Panc1 (cell line): ENCODE results near the gene FARS2.

Experiments used
- CTCF ChIP-seq: fragments of 450-650 bp; IDR thresholded peaks from 2 replicates; pipeline ENCODE4 v1.5.1; 2017; ENCODE audit warnings: mild to moderate bottlenecking
- SIN3A ChIP-seq: IDR thresholded peaks from 2 replicates; pipeline ENCODE4 v1.6.1; 2012; ENCODE audit warnings: low read depth, mild to moderate bottlenecking, low read length, moderate library complexity, borderline replicate concordance; ENCODE audit not compliant: insufficient read depth

GRCh38 chr6:5562277-5562676 lies 301.0 kb downstream of the FARS2 start:
- TF ChIP-seq CTCF (no peak), SIN3A (no peak)
